Tibial nerve (tissue), 4 donors: ENCODE data around the gene FAM124B.

Experiments used
- CTCF ChIP-seq, 5 experiments: fragments of 200-600 bp in 3 of 5; fragments of 450-650 bp in 2 of 5; sonication (generic) in 3 of 5; IDR thresholded peaks; one replicate each; pipeline ENCODE4 v1.5.1; 2016 to 2019; ENCODE audit warnings: antibody characterized with exemption in 5 of 5, mild to moderate bottlenecking in 3 of 5, moderate library complexity in 2 of 5
- EP300 ChIP-seq, 2 donors: sonication (generic); formaldehyde crosslinking; IDR thresholded peaks; one replicate each; pipeline ENCODE4 v1.6.1; 2017; ENCODE audit warnings: antibody characterized with exemption in 2 of 2, mild to moderate bottlenecking in 1 of 2
- POLR2A ChIP-seq, 2 donors: fragments of 450-650 bp; IDR thresholded peaks; one replicate each; pipeline ENCODE4 v1.6.1; 2017; ENCODE audit warnings: antibody characterized with exemption in 2 of 2, mild to moderate bottlenecking in 2 of 2, moderate library complexity in 2 of 2

GRCh38 chr2:224372641-224373040 lies 29.3 kb downstream of the FAM124B start:
- TF ChIP-seq POLR2A (IDR thresholded peaks at IDR 0.05) (no peak), CTCF (IDR thresholded peaks at IDR 0.05) (no peak), EP300 (IDR thresholded peaks at IDR 0.05) (no peak)
